Astrocyte (in vitro differentiated cells and primary cell): ENCODE results near the gene PXDC1. TPM values are rescaled to one million over a fixed set of nuclear protein-coding genes. Genes with fewer than 3 reads are reported as not detected.

Source experiments
- DNase-seq: peaks from one replicate; pipeline ENCODE4 v3.0.0-alpha.2; 2010; ENCODE audit warnings: low read depth
- FAIRE-seq: peaks from 2 replicates; lab custom pipeline; 2011; peaks lifted over from hg19 to GRCh38; lab: Jason Lieb, UNC
- H2AFZ ChIP-seq: 2 replicates; pipeline ENCODE4 v1.6.0; 2012; ENCODE audit warnings: low read depth, low read length, inconsistent platforms
- H3K27ac ChIP-seq: 2 replicates; pipeline ENCODE4 v1.5.1; 2011; ENCODE audit warnings: low read depth, low read length, inconsistent platforms
- H3K27me3 ChIP-seq: 2 replicates; pipeline ENCODE4 v1.6.0; 2011; ENCODE audit warnings: low read length, inconsistent platforms; ENCODE audit not compliant: insufficient read depth
- H3K36me3 ChIP-seq: 2 replicates; pipeline ENCODE4 v1.5.1; 2011; ENCODE audit warnings: low read length, inconsistent platforms; ENCODE audit not compliant: insufficient read depth
- H3K4me1 ChIP-seq: 2 replicates; pipeline ENCODE4 v1.5.1; 2011; ENCODE audit warnings: low read length, inconsistent platforms; ENCODE audit not compliant: insufficient read depth
- H3K4me2 ChIP-seq: 2 replicates; pipeline ENCODE4 v1.6.0; 2012; ENCODE audit warnings: low read length, inconsistent platforms
- H3K4me3 ChIP-seq: 2 replicates; pipeline ENCODE4 v1.5.1; 2011; ENCODE audit warnings: low read depth, mild to moderate bottlenecking, low read length, inconsistent platforms; ENCODE audit not compliant: insufficient read depth
- H3K79me2 ChIP-seq: 2 replicates; pipeline ENCODE4 v1.6.0; 2012; ENCODE audit warnings: mild to moderate bottlenecking, low read length, inconsistent platforms; ENCODE audit not compliant: insufficient read depth
- H3K9ac ChIP-seq: 2 replicates; pipeline ENCODE4 v1.6.0; 2012; ENCODE audit warnings: mild to moderate bottlenecking, low read length, inconsistent platforms
- H3K9me3 ChIP-seq: 2 replicates; pipeline ENCODE4 v1.5.1; 2012; ENCODE audit warnings: low read depth, mild to moderate bottlenecking, low read length, inconsistent platforms; ENCODE audit not compliant: insufficient read depth
- H4K20me1 ChIP-seq: 2 replicates; pipeline ENCODE4 v1.6.0; 2012; ENCODE audit warnings: low read length, inconsistent platforms; ENCODE audit not compliant: insufficient read depth
- H3K27ac Mint-ChIP-seq: one replicate; pipeline ENCODE4 v1.8.0; 2021; ENCODE audit warnings: mild to moderate bottlenecking, mixed read lengths; ENCODE audit not compliant: unreplicated experiment
- H3K27me3 Mint-ChIP-seq: one replicate; pipeline ENCODE4 v1.8.0; 2021; ENCODE audit warnings: low read depth, mixed read lengths; ENCODE audit not compliant: unreplicated experiment
- H3K36me3 Mint-ChIP-seq: one replicate; pipeline ENCODE4 v1.8.0; 2021; ENCODE audit warnings: low read depth, mixed read lengths; ENCODE audit not compliant: unreplicated experiment
- H3K4me1 Mint-ChIP-seq: one replicate; pipeline ENCODE4 v1.8.0; 2021; ENCODE audit warnings: low read depth, mixed read lengths; ENCODE audit not compliant: unreplicated experiment
- H3K4me3 Mint-ChIP-seq: one replicate; pipeline ENCODE4 v1.8.0; 2021; ENCODE audit warnings: mild to moderate bottlenecking, moderate library complexity, mixed read lengths; ENCODE audit not compliant: unreplicated experiment
- H3K9me3 Mint-ChIP-seq: one replicate; pipeline ENCODE4 v1.8.0; 2021; ENCODE audit warnings: mild to moderate bottlenecking, mixed read lengths; ENCODE audit not compliant: unreplicated experiment
- EZH2 ChIP-seq: IDR thresholded peaks from 2 replicates; pipeline ENCODE4 v1.6.1; 2012; ENCODE audit warnings: mild to moderate bottlenecking, low read length, inconsistent platforms; ENCODE audit not compliant: insufficient read depth
- total RNA-seq: library from RNA; stranded (reverse); gene quantifications from 2 replicates; pipeline ENCODE4 v1.2.1, GENCODE V29; 2021
- TF ChIP-seq, protein P1 (sequence below): IDR thresholded peaks from 2 replicates; pipeline ENCODE4 v1.5.1; 2011; ENCODE audit warnings: low read depth, mild to moderate bottlenecking, inconsistent platforms, low read length, moderate library complexity; ENCODE audit not compliant: insufficient read depth

PXDC1 gene
- total RNA-seq, 1 donor from 2014 or later, result 58.2 TPM

DNA sequence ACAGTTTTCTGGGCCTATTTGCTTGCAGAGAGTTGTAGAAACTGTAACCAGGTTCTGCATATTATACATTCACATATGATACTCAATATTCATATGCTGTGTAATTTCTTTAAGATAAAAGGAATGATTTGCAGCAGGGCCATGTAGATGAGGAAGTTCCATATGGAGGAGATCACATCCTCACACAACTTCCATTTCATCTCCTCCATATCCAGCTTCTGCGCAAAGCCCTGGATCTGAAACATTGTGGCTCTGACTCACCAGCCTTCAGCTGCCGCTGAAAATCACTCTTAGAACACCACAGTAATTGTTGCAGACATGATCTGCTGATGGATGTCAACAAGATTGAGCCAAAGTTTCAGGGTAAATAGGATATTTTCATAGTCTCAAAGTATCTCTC lies 57.7 kb downstream of the PXDC1 start:
- Histone ChIP-seq H3K4me3 (no peak overlapping the region), H3K4me1 (peaks cover 20% of the 10 kb centered on the region), H3K4me2 (no peak overlapping the region), H3K27ac (no peak overlapping the region), H2AFZ (no peak overlapping the region), H3K79me2 (no peaks in the 10 kb centered on the region), H3K9ac (no peak overlapping the region), H3K27me3 (no peaks in the 10 kb centered on the region), H3K9me3 (peaks cover 2% of the 10 kb centered on the region), H3K36me3 (no peaks in the 10 kb centered on the region), H4K20me1 (no peaks in the 10 kb centered on the region)
- peaks cover 25% of the 10 kb centered on the region for H3K4me1 Mint-ChIP-seq
- H3K27me3 Mint-ChIP-seq, result no peaks in the 10 kb centered on the region
- TF ChIP-seq EZH2, result no peak
- TF ChIP-seq, protein P1, sequence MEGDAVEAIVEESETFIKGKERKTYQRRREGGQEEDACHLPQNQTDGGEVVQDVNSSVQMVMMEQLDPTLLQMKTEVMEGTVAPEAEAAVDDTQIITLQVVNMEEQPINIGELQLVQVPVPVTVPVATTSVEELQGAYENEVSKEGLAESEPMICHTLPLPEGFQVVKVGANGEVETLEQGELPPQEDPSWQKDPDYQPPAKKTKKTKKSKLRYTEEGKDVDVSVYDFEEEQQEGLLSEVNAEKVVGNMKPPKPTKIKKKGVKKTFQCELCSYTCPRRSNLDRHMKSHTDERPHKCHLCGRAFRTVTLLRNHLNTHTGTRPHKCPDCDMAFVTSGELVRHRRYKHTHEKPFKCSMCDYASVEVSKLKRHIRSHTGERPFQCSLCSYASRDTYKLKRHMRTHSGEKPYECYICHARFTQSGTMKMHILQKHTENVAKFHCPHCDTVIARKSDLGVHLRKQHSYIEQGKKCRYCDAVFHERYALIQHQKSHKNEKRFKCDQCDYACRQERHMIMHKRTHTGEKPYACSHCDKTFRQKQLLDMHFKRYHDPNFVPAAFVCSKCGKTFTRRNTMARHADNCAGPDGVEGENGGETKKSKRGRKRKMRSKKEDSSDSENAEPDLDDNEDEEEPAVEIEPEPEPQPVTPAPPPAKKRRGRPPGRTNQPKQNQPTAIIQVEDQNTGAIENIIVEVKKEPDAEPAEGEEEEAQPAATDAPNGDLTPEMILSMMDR, result no peak
- DNase-seq (no peak), FAIRE-seq (no peak)
- H3K9me3 Mint-ChIP-seq, result no peaks in the 10 kb centered on the region
- no peak overlapping the region for H3K27ac Mint-ChIP-seq
- no peak overlapping the region for H3K4me3 Mint-ChIP-seq
- no peaks in the 10 kb centered on the region for H3K36me3 Mint-ChIP-seq

DNA sequence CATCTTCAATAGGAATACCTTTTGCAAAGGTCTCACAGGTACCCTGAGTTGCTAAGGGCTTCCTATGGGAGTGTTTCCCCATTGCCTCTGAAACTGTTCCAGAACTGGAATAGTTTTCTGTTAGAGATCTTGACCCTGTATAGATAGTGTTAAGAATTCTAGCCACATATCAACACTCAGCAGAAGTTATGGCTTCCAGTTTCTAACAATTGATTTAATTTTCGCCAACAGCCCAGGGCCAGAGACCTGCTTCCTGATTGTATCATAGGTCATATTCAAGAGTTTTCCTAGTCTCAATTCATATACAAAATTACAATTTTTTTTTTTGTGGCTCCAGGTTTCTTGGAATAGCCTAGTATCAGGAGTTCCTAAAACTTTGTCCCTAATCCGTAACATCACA lies 61.0 kb downstream of the PXDC1 start:
- no peak overlapping the region for H3K4me3 ChIP-seq
- H3K9ac ChIP-seq, result no peak overlapping the region
- Mint-ChIP-seq H3K4me3 (no peak overlapping the region), H3K4me1 (peaks cover 4% of the 10 kb centered on the region), H3K27me3 (peaks cover 4% of the 10 kb centered on the region), H3K36me3 (no peaks in the 10 kb centered on the region), H3K9me3 (peaks cover 3% of the 10 kb centered on the region), H3K27ac (no peak overlapping the region)
- no peaks in the 10 kb centered on the region for H3K9me3 ChIP-seq
- no peaks in the 10 kb centered on the region for H4K20me1 ChIP-seq
- H3K4me2 ChIP-seq, result no peak overlapping the region
- DNase-seq (no peak), FAIRE-seq (no peak)
- no peaks in the 10 kb centered on the region for H3K4me1 ChIP-seq
- no peak overlapping the region for H3K27ac ChIP-seq
- H3K36me3 ChIP-seq, result no peaks in the 10 kb centered on the region
- no peak overlapping the region for H2AFZ ChIP-seq
- H3K79me2 ChIP-seq, result no peaks in the 10 kb centered on the region
- H3K27me3 ChIP-seq, result no peaks in the 10 kb centered on the region
- TF ChIP-seq, protein P1, result no peak
- no peak for TF ChIP-seq EZH2

DNA sequence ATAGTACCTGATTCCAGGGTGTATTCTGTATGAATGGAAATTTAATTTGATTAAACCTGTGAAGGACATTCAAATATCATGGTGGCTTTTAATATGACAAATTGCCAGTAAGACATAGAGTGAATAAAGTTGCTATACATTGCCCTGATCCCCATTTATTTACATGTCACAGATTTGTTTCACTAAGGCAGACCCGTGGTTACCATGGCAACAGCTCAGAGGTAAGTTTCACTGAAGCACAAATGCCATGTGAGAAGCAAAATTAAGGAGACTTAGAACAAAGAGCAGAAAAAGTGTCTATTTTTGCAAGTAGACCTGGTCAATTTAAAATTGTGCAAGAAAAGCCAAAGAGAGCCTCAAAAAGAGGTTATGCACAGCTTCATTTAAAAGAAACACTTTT lies 63.7 kb downstream of the PXDC1 start:
- Histone ChIP-seq H3K4me3 (no peak overlapping the region), H3K79me2 (no peaks in the 10 kb centered on the region), H4K20me1 (no peaks in the 10 kb centered on the region), H3K36me3 (no peaks in the 10 kb centered on the region), H3K9ac (no peak overlapping the region), H3K27ac (no peak overlapping the region), H3K4me1 (no peaks in the 10 kb centered on the region), H3K27me3 (no peaks in the 10 kb centered on the region), H3K4me2 (no peak overlapping the region), H3K9me3 (no peaks in the 10 kb centered on the region), H2AFZ (no peak overlapping the region)
- Mint-ChIP-seq H3K4me1 (no peaks in the 10 kb centered on the region), H3K9me3 (peaks cover 3% of the 10 kb centered on the region), H3K36me3 (no peaks in the 10 kb centered on the region), H3K27ac (no peak overlapping the region), H3K4me3 (no peak overlapping the region), H3K27me3 (peaks cover 6% of the 10 kb centered on the region)
- DNase-seq (no peak), FAIRE-seq (no peak)
- TF ChIP-seq, protein P1, result no peak
- TF ChIP-seq EZH2, result no peak
